ENCODE results near the gene SEPTIN11. TPM values are rescaled to one million over a fixed set of nuclear protein-coding genes. Genes with fewer than 3 reads are reported as not detected.

SEPTIN11 gene
- total RNA-seq (34.5 and 84.6 TPM in 2 replicates), polyA plus RNA-seq (41.3 and 56.6 TPM in 2 replicates)

DNA sequence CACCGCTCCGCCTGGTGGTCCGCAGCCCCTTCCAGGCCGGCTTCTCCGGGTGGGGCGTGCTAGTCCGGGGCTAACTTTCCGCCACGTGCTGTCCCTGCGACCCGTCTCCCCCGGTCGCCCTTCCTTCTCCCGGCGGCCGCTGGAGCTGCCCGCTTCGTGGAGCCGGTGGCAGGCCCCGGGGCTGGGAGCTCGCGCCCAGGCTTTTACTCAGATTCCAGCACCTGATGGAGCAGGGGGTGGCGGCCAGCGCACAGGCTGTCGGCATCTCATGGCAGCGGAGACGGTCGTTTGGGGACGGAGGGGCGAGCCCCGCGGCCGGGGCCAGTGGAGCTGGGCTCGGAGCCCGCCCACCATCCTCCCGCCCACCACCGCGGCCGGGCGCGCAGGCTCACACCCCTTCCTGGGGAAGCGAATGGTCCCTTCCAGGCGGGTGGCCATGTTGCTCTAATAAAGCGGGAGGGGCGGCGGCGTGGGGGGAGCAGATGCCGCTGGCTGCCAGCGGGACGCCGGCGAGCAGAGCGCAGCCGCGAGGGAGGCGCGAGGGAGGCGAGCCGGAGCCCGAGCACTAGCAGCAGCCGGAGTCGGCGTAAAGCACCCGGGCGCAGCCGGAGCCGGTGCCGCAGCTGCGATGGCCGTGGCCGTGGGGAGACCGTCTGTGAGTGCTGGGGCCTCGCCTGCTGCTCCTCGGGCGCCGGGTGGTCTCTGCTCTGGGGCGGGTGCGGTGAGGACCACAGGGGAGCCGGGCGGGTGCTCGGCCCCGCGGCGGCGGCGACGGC, at the start of gene SEPTIN11:
TSS of gene SEPTIN11 (plus strand) at position 477 of the 776 bp plus-strand sequence. CDS start at position 629, 152 bp downstream.
- Histone ChIP-seq H3K9me3 (ENCODE audit: low read depth) (no peaks in the 10 kb centered on the region), H3K27ac (peak within 1 kb of the TSS; percentile 91), H3K4me3 (peak within 1 kb of the TSS; percentile 60), H3K27me3 (no peaks in the 10 kb centered on the region), H3K36me3 (no peaks in the 10 kb centered on the region), H3K4me1 (ENCODE audit: low read depth) (peaks cover 9% of the 10 kb centered on the region)
- TF ChIP-seq, protein P1, sequence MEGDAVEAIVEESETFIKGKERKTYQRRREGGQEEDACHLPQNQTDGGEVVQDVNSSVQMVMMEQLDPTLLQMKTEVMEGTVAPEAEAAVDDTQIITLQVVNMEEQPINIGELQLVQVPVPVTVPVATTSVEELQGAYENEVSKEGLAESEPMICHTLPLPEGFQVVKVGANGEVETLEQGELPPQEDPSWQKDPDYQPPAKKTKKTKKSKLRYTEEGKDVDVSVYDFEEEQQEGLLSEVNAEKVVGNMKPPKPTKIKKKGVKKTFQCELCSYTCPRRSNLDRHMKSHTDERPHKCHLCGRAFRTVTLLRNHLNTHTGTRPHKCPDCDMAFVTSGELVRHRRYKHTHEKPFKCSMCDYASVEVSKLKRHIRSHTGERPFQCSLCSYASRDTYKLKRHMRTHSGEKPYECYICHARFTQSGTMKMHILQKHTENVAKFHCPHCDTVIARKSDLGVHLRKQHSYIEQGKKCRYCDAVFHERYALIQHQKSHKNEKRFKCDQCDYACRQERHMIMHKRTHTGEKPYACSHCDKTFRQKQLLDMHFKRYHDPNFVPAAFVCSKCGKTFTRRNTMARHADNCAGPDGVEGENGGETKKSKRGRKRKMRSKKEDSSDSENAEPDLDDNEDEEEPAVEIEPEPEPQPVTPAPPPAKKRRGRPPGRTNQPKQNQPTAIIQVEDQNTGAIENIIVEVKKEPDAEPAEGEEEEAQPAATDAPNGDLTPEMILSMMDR (IDR thresholded peaks at IDR 0.05; ENCODE audit: low read depth, low read length) = no peak
- peak; percentile 96 to 97 for DNase-seq (ENCODE audit: low read depth in 1 of 2, low spot score in 1 of 2)

DNA sequence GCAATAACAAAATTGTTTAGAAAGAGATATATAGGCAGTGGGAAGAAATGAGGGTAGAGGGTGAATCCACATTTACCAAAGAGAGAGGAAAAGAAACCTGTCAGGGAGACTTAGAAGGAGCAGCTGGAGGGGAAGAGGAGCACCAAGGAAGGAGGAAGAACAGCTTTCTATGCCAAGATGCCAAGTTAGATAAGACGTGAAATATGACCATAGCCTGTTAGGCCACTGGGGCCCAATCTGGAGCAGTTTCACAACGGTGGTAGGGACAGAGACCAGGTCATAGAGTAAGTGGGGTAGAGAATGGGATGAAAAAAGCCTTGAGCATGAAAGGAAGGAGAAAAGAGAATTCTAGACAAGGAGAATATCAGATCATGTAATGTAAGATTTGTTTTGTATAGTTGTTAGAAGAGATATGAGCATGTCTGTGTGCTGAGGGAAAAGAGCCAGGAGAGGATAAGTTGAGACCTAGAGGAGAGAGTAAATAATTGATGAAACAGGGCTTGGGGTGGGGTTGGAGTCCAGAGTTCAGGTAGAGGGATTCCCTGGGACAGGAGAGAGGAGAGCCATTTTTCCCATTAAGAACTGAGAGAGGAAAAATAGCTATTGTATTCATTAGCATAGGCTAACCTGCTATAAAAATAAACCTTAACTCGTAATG, 47.2 kb upstream of the SEPTIN11 start:
- DNase-seq (ENCODE audit: low read depth in 1 of 2, low spot score in 1 of 2) = no peak
- H3K27me3 ChIP-seq = peaks cover 44% of the 10 kb centered on the region
- H3K4me3 ChIP-seq = no peak overlapping the region
- H3K36me3 ChIP-seq = no peaks in the 10 kb centered on the region
- no peaks in the 10 kb centered on the region for H3K4me1 ChIP-seq (ENCODE audit: low read depth)
- H3K9me3 ChIP-seq (ENCODE audit: low read depth) = no peaks in the 10 kb centered on the region
- no peak overlapping the region for H3K27ac ChIP-seq
- TF ChIP-seq, protein P1 (IDR thresholded peaks at IDR 0.05; ENCODE audit: low read depth, low read length) = no peak

DNA sequence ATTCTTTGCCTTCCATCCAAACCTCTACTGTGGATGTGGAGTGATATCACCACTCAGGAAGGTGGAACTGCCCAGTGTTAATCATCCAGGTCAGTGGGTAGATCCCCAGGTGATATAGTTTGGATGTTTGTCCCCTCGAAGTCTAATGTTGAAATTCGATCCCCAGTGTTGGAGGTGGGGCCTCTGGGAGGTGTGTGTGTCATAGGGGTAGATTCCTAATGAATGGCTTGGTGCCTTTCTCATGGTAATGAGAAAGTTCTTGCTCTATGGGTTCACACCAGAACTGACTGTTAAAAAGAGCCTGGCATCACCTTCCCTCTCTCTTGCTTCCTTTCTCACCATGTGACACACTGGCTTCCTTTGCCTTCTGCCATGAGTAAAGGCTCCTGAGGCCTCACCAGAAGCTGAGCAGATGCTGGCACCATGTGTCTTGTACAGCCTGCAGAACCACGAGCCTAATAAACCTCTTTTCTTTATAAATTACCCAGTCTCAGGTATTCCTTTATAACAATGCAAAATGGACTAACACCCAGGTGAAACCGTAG, 44.8 kb upstream of the SEPTIN11 start:
- no peak for DNase-seq (ENCODE audit: low read depth in 1 of 2, low spot score in 1 of 2)
- Histone ChIP-seq H3K36me3 (no peaks in the 10 kb centered on the region), H3K27ac (no peak overlapping the region), H3K4me1 (ENCODE audit: low read depth) (no peaks in the 10 kb centered on the region), H3K27me3 (peaks cover 20% of the 10 kb centered on the region), H3K9me3 (ENCODE audit: low read depth) (no peaks in the 10 kb centered on the region), H3K4me3 (no peak overlapping the region)
- TF ChIP-seq, protein P1 (IDR thresholded peaks at IDR 0.05; ENCODE audit: low read depth, low read length) = no peak

DNA sequence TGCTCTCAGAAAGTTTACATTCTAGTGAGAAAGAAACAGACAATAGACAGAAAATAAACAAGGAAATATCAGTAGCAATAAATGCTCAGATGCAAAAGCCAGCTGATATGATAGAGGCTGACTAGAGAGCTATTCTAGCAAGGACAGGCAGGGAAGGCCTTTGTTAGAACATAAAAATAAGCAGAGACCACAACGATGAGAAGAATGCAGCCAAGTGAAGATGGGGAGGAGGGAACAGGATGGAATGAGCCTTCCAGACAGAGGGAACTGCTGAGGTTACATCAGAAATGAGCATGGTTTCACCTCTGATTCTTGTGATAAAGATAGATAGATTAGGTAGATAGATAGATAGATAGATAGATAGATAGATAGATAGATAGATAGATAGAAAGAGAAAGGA, 44.0 kb upstream of the SEPTIN11 start:
- peak in 1 of 2 donors; percentile 53 for DNase-seq (ENCODE audit: low read depth in 1 of 2, low spot score in 1 of 2)
- Histone ChIP-seq H3K9me3 (ENCODE audit: low read depth) (no peaks in the 10 kb centered on the region), H3K36me3 (no peaks in the 10 kb centered on the region), H3K27ac (no peak overlapping the region), H3K27me3 (peaks cover 14% of the 10 kb centered on the region), H3K4me3 (no peak overlapping the region), H3K4me1 (ENCODE audit: low read depth) (no peaks in the 10 kb centered on the region)
- TF ChIP-seq, protein P1 (IDR thresholded peaks at IDR 0.05; ENCODE audit: low read depth, low read length) = no peak

DNA sequence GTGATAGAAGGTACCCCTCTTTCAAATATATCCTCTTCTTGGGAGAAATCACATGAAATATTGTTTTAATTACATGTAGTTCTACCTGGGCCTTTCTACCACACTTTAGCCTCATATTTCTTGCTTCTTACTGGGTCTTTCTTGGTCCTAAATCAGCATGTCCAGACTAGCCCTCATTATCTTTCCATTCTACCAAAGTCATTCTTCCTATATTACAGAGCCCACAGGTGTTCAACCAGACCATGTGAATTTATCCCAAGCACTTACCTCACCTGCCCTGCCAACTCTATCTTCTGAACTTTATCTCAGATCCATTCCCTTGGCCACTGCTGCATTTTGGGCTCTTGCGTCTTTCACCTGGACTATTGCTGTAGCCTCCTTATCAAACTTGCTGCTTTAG, 39.8 kb upstream of the SEPTIN11 start:
- H3K36me3 ChIP-seq = no peaks in the 10 kb centered on the region
- no peak for DNase-seq (ENCODE audit: low read depth in 1 of 2, low spot score in 1 of 2)
- no peaks in the 10 kb centered on the region for H3K4me1 ChIP-seq (ENCODE audit: low read depth)
- H3K9me3 ChIP-seq (ENCODE audit: low read depth) = no peaks in the 10 kb centered on the region
- H3K27ac ChIP-seq = no peak overlapping the region
- TF ChIP-seq, protein P1 (IDR thresholded peaks at IDR 0.05; ENCODE audit: low read depth, low read length) = no peak
- no peak overlapping the region for H3K4me3 ChIP-seq
- H3K27me3 ChIP-seq = no peaks in the 10 kb centered on the region
